Activated CD8-positive, alpha-beta T cell treated with anti-CD3 and anti-CD28 coated beads, Interleukin-2, amount 10 ng/mL, durations not matched to agents 7 days and 5 days (primary cell): ENCODE measurements around the gene PMM2. TPM values are rescaled to one million over a fixed set of nuclear protein-coding genes. Genes with fewer than 3 reads are reported as not detected.

Source experiments
- ATAC-seq: fragments of 150-1000 bp; cut with Tn5 transposase; one replicate; pipeline ENCODE4 v1.10.0; 2021; ENCODE audit warnings: moderate library complexity
- CTCF ChIA-PET: fragments of 350-600 bp; sonication (Branson Sonifier 250); formaldehyde crosslinking; loops from one replicate; lab custom pipeline; 2021; ENCODE audit warnings: antibody characterized with exemption; lab: Charles Lee
- POLR2A ChIA-PET: fragments of 350-600 bp; sonication (Branson Sonifier 250); formaldehyde crosslinking; loops from one replicate; lab custom pipeline; 2021; ENCODE audit warnings: antibody characterized with exemption; lab: Charles Lee
- DNase-seq: peaks from one replicate; pipeline ENCODE4 v3.0.0-alpha.2; 2020
- H3K27ac Mint-ChIP-seq: one replicate; pipeline ENCODE4 v1.8.0; 2021; ENCODE audit warnings: mild to moderate bottlenecking, mixed read lengths
- H3K27me3 Mint-ChIP-seq: one replicate; pipeline ENCODE4 v1.8.0; 2021; ENCODE audit warnings: low read depth, mixed read lengths
- H3K36me3 Mint-ChIP-seq: one replicate; pipeline ENCODE4 v1.8.0; 2021; ENCODE audit warnings: low read depth, mixed read lengths
- H3K4me1 Mint-ChIP-seq: one replicate; pipeline ENCODE4 v1.8.0; 2021; ENCODE audit warnings: low read depth, mixed read lengths
- H3K4me3 Mint-ChIP-seq: one replicate; pipeline ENCODE4 v1.8.0; 2021; ENCODE audit warnings: mild to moderate bottlenecking, mixed read lengths
- H3K9me3 Mint-ChIP-seq: one replicate; pipeline ENCODE4 v1.8.0; 2022; ENCODE audit warnings: mixed read lengths; ENCODE audit not compliant: insufficient read depth
- total RNA-seq, 2 experiments: library from RNA; stranded (reverse); gene quantifications; one replicate each; pipeline ENCODE4 v1.2.3, GENCODE V29; 2021

PMM2 gene
- total RNA-seq, 2 experiments from 2014 or later = 36.9 to 37.6 TPM

- no peak overlapping the region for H3K27ac Mint-ChIP-seq
- no peaks in the 10 kb centered on the region for H3K9me3 Mint-ChIP-seq
- H3K4me1 Mint-ChIP-seq = peaks cover 4% of the 10 kb centered on the region
- ATAC-seq (no peak), DNase-seq (no peak)
- CTCF ChIA-PET = no interaction called here
- POLR2A ChIA-PET = no interaction called here
- H3K36me3 Mint-ChIP-seq = peaks cover 64% of the 10 kb centered on the region
- no peaks in the 10 kb centered on the region for H3K27me3 Mint-ChIP-seq
- no peak overlapping the region for H3K4me3 Mint-ChIP-seq
These were observed 8.8 kb downstream of the PMM2 start for GRCh38 chr16:8806272-8806983.

GRCh38 chr16:8807189-8807588 is 9.6 kb downstream of the PMM2 start:
- POLR2A ChIA-PET = no interaction called here
- CTCF ChIA-PET = no interaction called here
- H3K9me3 Mint-ChIP-seq = no peaks in the 10 kb centered on the region
- H3K27ac Mint-ChIP-seq = no peak overlapping the region
- H3K4me1 Mint-ChIP-seq = peaks cover 4% of the 10 kb centered on the region
- no peaks in the 10 kb centered on the region for H3K27me3 Mint-ChIP-seq
- no peak overlapping the region for H3K4me3 Mint-ChIP-seq
- peaks cover 66% of the 10 kb centered on the region for H3K36me3 Mint-ChIP-seq
- DNase-seq (no peak), ATAC-seq (no peak)

- Mint-ChIP-seq H3K9me3 (no peaks in the 10 kb centered on the region), H3K4me1 (peaks cover 4% of the 10 kb centered on the region), H3K4me3 (no peak overlapping the region), H3K27me3 (no peaks in the 10 kb centered on the region), H3K27ac (no peak overlapping the region), H3K36me3 (peaks cover 66% of the 10 kb centered on the region)
- ChIA-PET CTCF (no interaction called here), POLR2A (no interaction called here)
- DNase-seq (no peak), ATAC-seq (no peak)
These were observed 10.4 kb downstream of the PMM2 start for GRCh38 chr16:8808009-8808408.

- Mint-ChIP-seq H3K4me3 (no peak overlapping the region), H3K9me3 (no peaks in the 10 kb centered on the region), H3K27ac (no peak overlapping the region), H3K4me1 (peaks cover 4% of the 10 kb centered on the region), H3K27me3 (no peaks in the 10 kb centered on the region), H3K36me3 (peaks cover 67% of the 10 kb centered on the region)
- ChIA-PET CTCF (interaction anchor here (2.2 kb wide), 1 partner anchor 11 kb away, joined by 7 read pairs; the partner anchor contains the start of genes PMM2 and TMEM186), POLR2A (interaction anchor here (1.7 kb wide), 1 partner anchor 11 kb away, joined by 5 read pairs; the partner anchor contains the start of genes PMM2 and TMEM186)
- ATAC-seq = no peak
- no peak for DNase-seq
These were observed 11.1 kb downstream of the PMM2 start for GRCh38 chr16:8808613-8809353.

- Mint-ChIP-seq H3K27ac (no peak overlapping the region), H3K4me3 (no peak overlapping the region), H3K36me3 (peaks cover 76% of the 10 kb centered on the region), H3K4me1 (peaks cover 17% of the 10 kb centered on the region), H3K27me3 (no peaks in the 10 kb centered on the region), H3K9me3 (no peaks in the 10 kb centered on the region)
- DNase-seq (no peak), ATAC-seq (no peak)
- ChIA-PET POLR2A (no interaction called here), CTCF (no interaction called here)
These were observed 14.7 kb downstream of the PMM2 start for GRCh38 chr16:8812162-8812843.

- CTCF ChIA-PET = no interaction called here
These were observed 16.6 kb downstream of the PMM2 start for GRCh38 chr16:8814095-8814806.

GRCh38 chr16:8816967-8817655 is 19.5 kb downstream of the PMM2 start:
- Mint-ChIP-seq H3K36me3 (peaks cover 76% of the 10 kb centered on the region), H3K9me3 (no peaks in the 10 kb centered on the region), H3K27me3 (no peaks in the 10 kb centered on the region), H3K27ac (peak overlapping the region; percentile 90), H3K4me1 (peaks cover 26% of the 10 kb centered on the region), H3K4me3 (no peak overlapping the region)
- peak; percentile 86 for ATAC-seq
- ChIA-PET CTCF (interaction anchor here (1.0 to 1.5 kb wide), 6 partner anchors 16 to 119 kb away, joined by 3 to 6 read pairs (median 5); partner anchors contain the start of genes PMM2 and TMEM186), POLR2A (interaction anchor here (0.5 to 2.6 kb wide), 10 partner anchors 12 to 274 kb away, joined by 3 to 35 read pairs (median 4); partner anchors contain the start of genes CARHSP1, HAPSTR1, PMM2 and TMEM186)
- peak; percentile 42 for DNase-seq

More at GRCh38 chr16:8814095-8814806, 16.6 kb downstream of the PMM2 start:
- Mint-ChIP-seq H3K9me3 (no peaks in the 10 kb centered on the region), H3K4me1 (peaks cover 26% of the 10 kb centered on the region), H3K27ac (peak overlapping the region; percentile 35), H3K27me3 (no peaks in the 10 kb centered on the region), H3K36me3 (peaks cover 76% of the 10 kb centered on the region), H3K4me3 (no peak overlapping the region)
- POLR2A ChIA-PET = no interaction called here
- no peak for ATAC-seq
- no peak for DNase-seq

GRCh38 chr16:8818504-8819270 is 21.0 kb downstream of the PMM2 start:
- H3K9me3 Mint-ChIP-seq = no peaks in the 10 kb centered on the region
- H3K4me3 Mint-ChIP-seq = no peak overlapping the region
- POLR2A ChIA-PET = interaction anchor here (1.3 to 2.6 kb wide), 3 partner anchors 21 to 50 kb away, joined by 7 to 35 read pairs (median 8); partner anchors contain the start of genes CARHSP1, PMM2 and TMEM186
- no peaks in the 10 kb centered on the region for H3K27me3 Mint-ChIP-seq
- peaks cover 26% of the 10 kb centered on the region for H3K4me1 Mint-ChIP-seq
- DNase-seq = no peak
- CTCF ChIA-PET = no interaction called here
- peaks cover 71% of the 10 kb centered on the region for H3K36me3 Mint-ChIP-seq
- H3K27ac Mint-ChIP-seq = peak overlapping the region; percentile 81
- ATAC-seq = no peak

- ATAC-seq = no peak
- peaks cover 26% of the 10 kb centered on the region for H3K4me1 Mint-ChIP-seq
- H3K27ac Mint-ChIP-seq = peak overlapping the region; percentile 81
- H3K4me3 Mint-ChIP-seq = no peak overlapping the region
- H3K9me3 Mint-ChIP-seq = no peaks in the 10 kb centered on the region
- POLR2A ChIA-PET = interaction anchor here (1.3 to 2.6 kb wide), 3 partner anchors 22 to 49 kb away, joined by 5 to 8 read pairs (median 7); partner anchors contain the start of genes CARHSP1, PMM2 and TMEM186
- no peak for DNase-seq
- CTCF ChIA-PET = interaction anchor here (1.3 to 1.9 kb wide), 3 partner anchors 9 to 61 kb away, joined by 3 to 5 read pairs (median 4); no protein-coding TSS in a partner anchor
- H3K27me3 Mint-ChIP-seq = no peaks in the 10 kb centered on the region
- peaks cover 70% of the 10 kb centered on the region for H3K36me3 Mint-ChIP-seq
These were observed 21.9 kb downstream of the PMM2 start for GRCh38 chr16:8819411-8820034.

- peaks cover 8% of the 10 kb centered on the region for H3K4me1 Mint-ChIP-seq
- ChIA-PET CTCF (interaction anchor here (1.1 to 1.6 kb wide), 3 partner anchors 33 to 58 kb away, joined by 3 to 4 read pairs (median 4); no protein-coding TSS in a partner anchor), POLR2A (interaction anchor here (1.0 kb wide), 1 partner anchor 47 kb away, joined by 3 read pairs; the partner anchor contains the start of gene CARHSP1)
- no peak for ATAC-seq
- no peaks in the 10 kb centered on the region for H3K27me3 Mint-ChIP-seq
- DNase-seq = no peak
- H3K9me3 Mint-ChIP-seq = no peaks in the 10 kb centered on the region
- no peak overlapping the region for H3K4me3 Mint-ChIP-seq
- peaks cover 53% of the 10 kb centered on the region for H3K36me3 Mint-ChIP-seq
- H3K27ac Mint-ChIP-seq = no peak overlapping the region
These were observed 24.8 kb downstream of the PMM2 start for GRCh38 chr16:8822403-8822802.
